ENCODE results near the gene GLIPR2.
"Not testable (repeated sequence)": the region's sequence is repeated elsewhere in the genome, so short reads cannot be mapped to it uniquely, and the experiment has no call there.

GLIPR2 gene

DNA sequence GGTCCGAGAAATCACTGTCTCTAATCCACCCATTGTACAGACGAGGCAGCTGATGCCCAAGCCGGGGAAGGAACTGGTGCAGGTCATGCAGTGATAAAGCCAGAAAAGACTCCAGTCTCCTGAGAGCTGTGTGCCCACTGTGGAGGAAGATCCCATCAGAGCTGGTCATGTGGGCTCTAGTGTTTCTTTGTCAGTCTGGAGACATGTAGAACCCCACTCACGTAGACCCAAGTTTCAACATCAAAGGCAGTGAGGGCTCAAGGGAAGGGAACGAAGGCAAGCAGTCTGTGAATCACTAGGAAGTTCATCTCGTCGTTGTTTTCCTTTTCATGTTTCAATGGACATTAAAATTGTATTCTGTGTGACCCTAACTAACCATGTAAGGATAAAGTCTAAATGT, 14.6 kb upstream of the GLIPR2 start:
- no peak for DNase-seq (ENCODE audit: low read depth in 2 of 2, low spot score in 1 of 2)

DNA sequence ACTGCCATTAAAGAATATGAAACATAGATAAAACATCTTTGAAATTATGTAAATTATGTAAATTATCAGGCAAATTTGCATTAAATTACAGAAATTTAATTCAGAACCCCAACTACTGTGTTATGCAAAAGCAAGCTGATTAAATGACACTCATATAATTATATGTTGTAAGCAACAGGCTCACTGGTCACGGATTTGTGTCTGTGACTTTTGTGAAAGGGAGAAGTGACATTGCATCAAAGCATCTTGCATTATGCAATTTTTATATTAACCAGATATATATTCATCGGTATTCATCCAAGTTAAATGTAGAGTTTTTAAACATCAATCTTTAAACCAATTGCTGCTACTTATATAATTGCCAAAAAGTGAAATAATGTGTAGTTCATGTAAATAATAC, 13.0 kb upstream of the GLIPR2 start:
- DNase-seq (ENCODE audit: low read depth in 2 of 2, low spot score in 1 of 2): no peak

DNA sequence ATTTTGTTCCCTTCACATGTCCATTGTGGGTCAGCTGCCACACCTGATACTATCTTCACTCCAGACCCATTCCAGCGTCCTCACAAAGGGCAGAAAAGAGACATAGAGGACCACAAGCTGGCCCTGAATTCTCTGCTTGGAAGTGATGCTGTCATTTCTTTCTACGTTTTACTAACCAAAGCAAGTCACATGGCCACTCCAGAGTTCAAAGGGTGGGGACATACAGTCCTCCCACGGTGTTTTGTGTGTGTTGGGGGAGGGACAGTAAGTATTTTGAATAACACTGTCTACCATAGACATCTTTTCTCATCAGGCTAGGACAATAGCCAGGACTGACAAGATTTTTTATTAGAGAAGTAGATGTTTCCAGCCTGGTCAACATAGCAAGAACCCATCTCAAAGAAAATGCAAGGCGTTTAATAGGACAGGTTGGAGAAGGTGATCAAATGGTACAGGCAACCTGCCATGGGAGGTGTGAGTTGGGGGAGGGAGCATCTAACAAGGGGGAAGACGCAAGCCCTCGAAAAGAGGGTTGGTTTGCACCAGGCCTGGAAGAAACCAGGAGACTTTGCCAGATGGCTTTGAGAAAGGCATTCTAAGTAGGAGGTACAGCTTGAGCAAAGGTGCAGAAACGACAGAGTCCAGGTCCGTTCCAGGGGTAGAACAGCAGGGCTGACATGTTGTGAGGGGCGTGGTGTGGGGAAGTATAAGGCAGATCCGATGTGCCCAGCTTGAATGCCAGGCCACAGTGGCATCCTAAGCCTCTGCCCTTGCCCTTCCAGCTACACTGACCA, 11.3 kb upstream of the GLIPR2 start:
- no peak for DNase-seq (ENCODE audit: low read depth in 2 of 2, low spot score in 1 of 2)

GRCh38 chr9:36126016-36126730, 10.4 kb upstream of the GLIPR2 start:
- DNase-seq (ENCODE audit: low read depth in 2 of 2, low spot score in 1 of 2): no peak

GRCh38 chr9:36127652-36128244, 8.8 kb upstream of the GLIPR2 start:
- no peak for DNase-seq (ENCODE audit: low read depth in 2 of 2, low spot score in 1 of 2)

- DNase-seq (ENCODE audit: low read depth in 2 of 2, low spot score in 1 of 2): no peak
Measured at GRCh38 chr9:36128349-36128748, 8.2 kb upstream of the GLIPR2 start.

GRCh38 chr9:36129139-36129538, 7.4 kb upstream of the GLIPR2 start:
- no peak for DNase-seq (ENCODE audit: low read depth in 2 of 2, low spot score in 1 of 2)

GRCh38 chr9:36131666-36132065, 4.9 kb upstream of the GLIPR2 start:
- DNase-seq (ENCODE audit: low read depth in 2 of 2, low spot score in 1 of 2): not testable (repeated sequence)

GRCh38 chr9:36132086-36132485, 4.4 kb upstream of the GLIPR2 start:
- DNase-seq (ENCODE audit: low read depth in 2 of 2, low spot score in 1 of 2): no peak

DNA sequence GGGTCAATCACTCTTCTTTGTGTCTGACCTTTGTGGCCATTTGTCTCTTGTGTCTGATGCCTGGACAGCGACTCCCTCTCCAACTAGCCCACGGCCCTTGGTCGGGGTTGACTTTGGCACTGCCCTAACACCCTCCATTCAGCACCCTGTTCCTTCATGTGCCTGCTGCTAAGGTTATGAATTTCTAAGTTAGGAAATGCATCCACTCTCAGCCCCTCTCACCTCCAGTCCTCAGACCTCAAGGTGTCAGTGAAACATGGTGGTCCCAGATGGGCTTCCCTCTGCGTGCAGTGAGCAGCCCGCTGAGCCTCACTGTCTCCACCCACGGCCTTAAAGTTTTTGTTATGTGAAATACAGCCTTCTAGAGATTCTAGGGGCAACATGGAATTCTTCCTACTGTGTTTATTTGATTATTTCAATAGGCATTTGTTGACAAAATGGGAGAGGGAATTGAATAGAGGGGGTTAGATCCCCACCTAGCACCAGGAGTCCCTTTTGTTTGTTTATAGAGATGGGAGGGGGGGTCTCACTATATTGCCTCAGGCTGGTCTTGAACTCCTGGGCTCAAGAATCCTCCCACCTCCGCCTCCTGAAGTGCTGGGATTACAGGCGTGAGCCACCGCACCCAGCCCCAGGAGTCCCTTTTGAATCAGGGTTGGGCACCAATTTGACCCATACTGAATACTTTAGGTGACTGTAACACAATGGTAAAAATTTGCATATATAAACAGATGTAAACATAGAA, 1.6 kb upstream of the GLIPR2 start:
- DNase-seq (ENCODE audit: low read depth in 2 of 2, low spot score in 1 of 2): no peak

GRCh38 chr9:36135741-36136271, 727 bp upstream of the GLIPR2 start:
- DNase-seq (ENCODE audit: low read depth in 2 of 2, low spot score in 1 of 2): no peak

GRCh38 chr9:36136894-36137391, 410 bp downstream of the GLIPR2 start:
- no peak for DNase-seq (ENCODE audit: low read depth in 2 of 2, low spot score in 1 of 2)

GRCh38 chr9:36137392-36138004, 965 bp downstream of the GLIPR2 start:
- DNase-seq (ENCODE audit: low read depth in 2 of 2, low spot score in 1 of 2): no peak

DNA sequence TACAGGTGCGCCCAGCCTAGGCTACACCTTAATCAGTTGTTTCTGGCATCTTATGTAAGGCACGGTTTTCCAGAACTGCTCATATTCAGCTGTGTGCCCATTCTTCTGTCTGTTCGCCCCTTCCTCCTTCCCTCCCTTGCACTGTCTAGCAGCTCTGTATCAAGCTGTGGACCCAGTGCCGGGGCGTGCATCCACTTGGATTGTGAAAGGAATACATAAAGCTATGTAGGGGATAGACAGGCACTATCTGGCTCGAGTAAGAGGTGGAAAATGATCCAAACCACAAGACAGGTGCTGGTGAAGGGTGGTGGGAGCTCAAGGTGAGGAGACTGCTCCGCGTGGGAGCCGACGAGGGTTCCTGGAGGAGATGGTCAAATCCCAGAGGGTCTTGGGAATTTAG, 2.0 kb downstream of the GLIPR2 start:
- DNase-seq (ENCODE audit: low read depth in 2 of 2, low spot score in 1 of 2): no peak

GRCh38 chr9:36138901-36139300, 2.4 kb downstream of the GLIPR2 start:
- DNase-seq (ENCODE audit: low read depth in 2 of 2, low spot score in 1 of 2): no peak

- no peak for DNase-seq (ENCODE audit: low read depth in 2 of 2, low spot score in 1 of 2)
Measured at GRCh38 chr9:36140086-36141084, 3.9 kb downstream of the GLIPR2 start.

- DNase-seq (ENCODE audit: low read depth in 2 of 2, low spot score in 1 of 2): no peak
Measured at GRCh38 chr9:36141288-36141687, 4.8 kb downstream of the GLIPR2 start.

GRCh38 chr9:36141761-36142160, 5.2 kb downstream of the GLIPR2 start:
- no peak for DNase-seq (ENCODE audit: low read depth in 2 of 2, low spot score in 1 of 2)

DNA sequence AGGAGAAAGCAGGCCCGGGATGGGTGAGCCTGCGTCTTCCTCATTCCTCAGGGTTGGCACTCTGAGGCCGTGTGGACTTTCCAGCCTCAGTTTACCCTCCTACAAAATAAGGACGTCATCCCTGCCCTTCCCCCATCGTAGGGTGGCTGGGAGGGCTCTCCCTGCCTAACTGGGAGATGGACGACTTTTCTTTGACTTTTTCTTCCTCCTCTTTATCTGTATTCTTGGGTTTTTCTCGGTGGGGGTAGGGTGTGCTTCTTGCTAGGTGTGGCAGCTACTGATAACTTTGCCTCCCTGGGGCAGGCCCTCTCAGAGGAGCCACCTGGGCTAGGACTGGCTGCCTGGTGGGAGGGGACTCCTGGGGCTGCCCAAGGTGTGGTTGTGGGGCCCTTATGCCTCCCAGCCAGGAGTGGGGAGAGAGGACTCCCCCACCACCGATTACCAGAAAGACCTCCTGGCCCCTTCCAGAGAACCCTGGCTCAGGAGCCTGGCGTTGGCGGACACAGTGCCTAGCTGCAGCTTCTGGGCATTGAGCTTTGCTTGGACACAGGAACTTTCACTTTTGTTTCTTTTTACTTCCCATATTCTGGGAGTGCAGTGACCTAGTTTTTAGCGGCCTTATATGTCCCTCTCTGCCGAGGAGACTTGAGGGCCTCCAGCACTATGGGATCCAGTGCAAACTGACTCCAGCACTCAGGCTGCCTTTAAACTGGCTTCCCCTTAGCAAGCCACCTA, 6.1 kb downstream of the GLIPR2 start:
- DNase-seq (ENCODE audit: low read depth in 2 of 2, low spot score in 1 of 2): no peak
